Measurements from ENCODE around the gene CORO6. TPM values are rescaled to one million over a fixed set of nuclear protein-coding genes. Genes with fewer than 3 reads are reported as not detected.
"Not testable (repeated sequence)": the region's sequence is repeated elsewhere in the genome, so short reads cannot be mapped to it uniquely, and the experiment has no call there.

CORO6 gene
- total RNA-seq, 1 donor, result 5.6 TPM

GRCh38 chr17:29663155-29663554 is 40.4 kb upstream of the CORO6 start:
- no peak overlapping the region for H3K4me3 ChIP-seq (ENCODE audit: low read depth, low read length)
- TF ChIP-seq CTCF (IDR thresholded peaks at IDR 0.05; ENCODE audit: insufficient read depth, low read depth, low read length), result no peak
- DNase-seq (ENCODE audit: low read depth), result peak; percentile 71

- no peak overlapping the region for H3K4me3 ChIP-seq (ENCODE audit: low read depth, low read length)
- no peak for DNase-seq (ENCODE audit: low read depth)
- no peak for TF ChIP-seq CTCF (IDR thresholded peaks at IDR 0.05; ENCODE audit: insufficient read depth, low read depth, low read length)
Observed at GRCh38 chr17:29661213-29661612, 38.5 kb upstream of the CORO6 start.

DNA sequence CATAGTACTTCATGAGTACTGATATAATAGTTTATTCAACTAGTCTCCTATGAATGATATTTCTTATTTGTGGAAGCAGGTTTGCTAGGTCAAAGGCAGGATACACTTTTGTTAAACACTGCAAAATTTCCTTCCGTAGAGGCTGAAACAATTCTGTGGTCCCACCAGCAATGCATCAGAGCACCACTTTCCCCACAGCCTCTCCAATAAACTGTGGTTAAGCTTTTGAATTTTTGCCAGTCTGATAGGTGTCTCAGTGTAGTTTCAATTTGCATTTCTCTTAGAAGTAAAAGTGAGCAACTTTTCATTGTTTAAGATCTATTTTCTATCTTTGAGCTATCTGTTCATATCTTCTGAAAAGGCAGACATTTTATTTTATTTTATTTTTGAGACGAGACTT is 36.4 kb upstream of the CORO6 start:
- TF ChIP-seq CTCF (IDR thresholded peaks at IDR 0.05; ENCODE audit: insufficient read depth, low read depth, low read length), result no peak
- H3K4me3 ChIP-seq (ENCODE audit: low read depth, low read length), result no peak overlapping the region
- no peak for DNase-seq (ENCODE audit: low read depth)

- no peak for TF ChIP-seq CTCF (IDR thresholded peaks at IDR 0.05; ENCODE audit: insufficient read depth, low read depth, low read length)
- no peak for DNase-seq (ENCODE audit: low read depth)
Observed at GRCh38 chr17:29655323-29655722, 32.6 kb upstream of the CORO6 start.

DNA sequence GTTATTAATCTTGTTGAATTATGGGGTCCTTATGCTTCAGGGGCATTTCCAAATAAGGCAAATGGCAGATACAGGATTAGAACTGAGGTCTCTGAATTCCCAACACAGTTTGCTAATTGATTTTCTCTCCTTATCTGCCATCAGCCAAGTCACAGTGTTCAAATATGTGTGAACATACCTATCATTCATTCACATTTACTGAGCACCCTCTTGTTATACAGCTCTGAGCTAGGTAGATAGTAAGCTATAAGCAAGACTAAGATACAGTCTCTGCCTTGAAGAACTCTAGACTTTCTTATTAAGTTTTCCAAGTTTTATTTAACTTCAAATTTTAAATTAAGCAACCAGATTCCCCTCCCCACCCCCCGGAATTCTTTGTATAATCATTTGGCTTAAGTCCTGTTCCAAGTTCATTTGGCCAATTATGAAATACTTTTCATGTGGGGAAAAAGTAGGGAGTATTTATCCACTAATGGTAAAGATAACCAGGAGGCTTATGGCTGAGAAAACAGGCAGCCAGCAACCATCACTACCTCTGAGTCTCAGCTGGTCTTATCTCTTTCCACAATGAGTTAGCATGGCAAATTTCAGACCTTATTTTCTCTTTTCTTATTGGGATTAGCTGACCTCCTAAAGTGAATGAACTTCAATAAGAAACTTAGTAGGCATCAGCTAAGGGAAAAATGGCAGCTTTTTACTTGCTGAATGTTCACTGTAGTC is 31.4 kb upstream of the CORO6 start:
- peak; percentile 49 for DNase-seq (ENCODE audit: low read depth)
- TF ChIP-seq CTCF (IDR thresholded peaks at IDR 0.05; ENCODE audit: insufficient read depth, low read depth, low read length), result no peak
- no peak overlapping the region for H3K4me3 ChIP-seq (ENCODE audit: low read depth, low read length)

More at GRCh38 chr17:29655323-29655722, 32.6 kb upstream of the CORO6 start:
- H3K4me3 ChIP-seq (ENCODE audit: low read depth, low read length), result no peak overlapping the region

DNA sequence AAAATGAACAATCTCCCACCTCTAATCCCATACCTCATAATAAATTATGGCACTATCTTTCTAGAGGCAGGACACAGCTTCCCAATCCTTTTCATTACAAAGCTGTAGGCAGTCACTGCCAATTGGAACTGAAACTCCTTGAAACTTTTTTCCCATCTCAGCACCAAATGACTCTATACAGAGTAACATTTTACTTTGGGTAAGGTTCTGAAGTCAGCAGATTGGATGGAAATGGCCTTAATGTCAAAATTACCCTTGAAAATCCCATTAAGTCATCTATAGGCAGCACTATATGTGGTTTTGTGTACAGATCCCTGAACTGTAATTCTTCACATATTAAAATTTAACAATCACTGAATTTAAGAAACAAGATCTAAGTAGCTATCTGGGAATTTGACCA is 30.3 kb upstream of the CORO6 start:
- DNase-seq (ENCODE audit: low read depth), result no peak
- no peak for TF ChIP-seq CTCF (IDR thresholded peaks at IDR 0.05; ENCODE audit: insufficient read depth, low read depth, low read length)
- no peak overlapping the region for H3K4me3 ChIP-seq (ENCODE audit: low read depth, low read length)

DNA sequence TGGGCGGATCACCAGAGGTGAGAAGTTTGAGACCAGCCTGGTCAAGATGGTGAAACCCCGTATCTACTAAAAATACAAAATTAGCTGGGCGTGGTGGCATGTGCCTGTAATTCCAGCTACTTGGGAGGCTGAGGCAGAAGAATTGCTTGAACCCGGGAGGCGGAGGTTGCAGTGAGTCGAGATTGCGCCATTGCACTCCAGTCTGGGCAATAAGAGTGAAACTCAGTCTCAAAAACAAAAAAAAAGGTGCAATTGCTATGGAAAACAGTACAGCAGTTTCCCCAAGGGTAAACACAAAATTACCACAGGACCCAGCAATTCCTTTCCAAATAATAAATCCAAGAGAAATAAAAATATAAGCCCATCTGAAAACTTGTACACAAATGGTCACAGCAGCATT is 29.2 kb upstream of the CORO6 start:
- not testable (repeated sequence) for DNase-seq (ENCODE audit: low read depth); H3K4me3 ChIP-seq (ENCODE audit: low read depth, low read length)

Data from fibroblast of villous mesenchyme (primary cell).